SK-N-SH (cell line): Measurements from ENCODE around the gene IMPDH1. TPM values are rescaled to one million over a fixed set of nuclear protein-coding genes. Genes with fewer than 3 reads are reported as not detected.

ENCODE experiments used
- CTCF ChIA-PET: fragments of 300-600, 350-600 bp; formaldehyde crosslinking; extraction: SDS; loops from one replicate; lab custom pipeline; 2021; lab: Yijun Ruan, JAX
- POLR2A ChIA-PET: fragments of 350-600 bp; sonication (Branson Sonifier 250); formaldehyde crosslinking; extraction: SDS; loops from one replicate; lab custom pipeline; 2020; ENCODE audit warnings: antibody characterized with exemption, inconsistent platforms; lab: Yijun Ruan, JAX
- DNase-seq: peaks from one replicate; pipeline ENCODE4 v3.0.0; 2012
- H2AFZ ChIP-seq: fragments of 200-600 bp; sonication (generic); 2 replicates; pipeline ENCODE4 v1.8.1; 2016; ENCODE audit warnings: antibody characterized with exemption, mild to moderate bottlenecking, low read depth
- H3F3A ChIP-seq: fragments of 200-600 bp; sonication (generic); replicated peaks from 2 replicates; pipeline ENCODE3; 2016; ENCODE audit warnings: antibody characterized with exemption, mild to moderate bottlenecking; ENCODE audit not compliant: insufficient read depth
- H3K27ac ChIP-seq, 2 experiments: fragments of 200-500 bp in 1 of 2; fragments of 200-600 bp in 1 of 2; sonication (Bioruptor generic) in 1 of 2; sonication (generic), shearing (Covaris generic) in 1 of 2; 2 replicates each; pipeline versions ENCODE4 v1.5.1 to v1.6.1; 2014 to 2016; ENCODE audit warnings: low read depth in 2 of 2, inconsistent platforms in 1 of 2, low read length in 1 of 2, mild to moderate bottlenecking in 1 of 2, mixed read lengths in 1 of 2
- H3K27me3 ChIP-seq: fragments of 200-600 bp; sonication (generic), shearing (Covaris generic); 2 replicates; pipeline ENCODE4 v1.6.1; 2016; ENCODE audit warnings: mixed run types; ENCODE audit not compliant: insufficient read depth
- H3K36me3 ChIP-seq, 2 experiments: fragments of 200-500 bp in 1 of 2; fragments of 200-600 bp in 1 of 2; sonication (Bioruptor generic) in 1 of 2; sonication (generic) in 1 of 2; replicated peaks in 1 of 2; 2 replicates each; pipeline versions ENCODE3 to v1.5.1; 2014 to 2016; ENCODE audit warnings: low read length in 1 of 2, mild to moderate bottlenecking in 1 of 2; ENCODE audit not compliant: insufficient read depth in 2 of 2, control insufficient read depth in 1 of 2
- H3K4me1 ChIP-seq, 2 experiments: fragments of 200-500 bp in 1 of 2; fragments of 200-600 bp in 1 of 2; sonication (Bioruptor generic) in 1 of 2; sonication (generic), shearing (Covaris generic) in 1 of 2; 2 replicates each; pipeline versions ENCODE4 v1.5.1 to v1.6.1; 2014 to 2016; ENCODE audit warnings: low read depth in 1 of 2, low read length in 1 of 2, mixed run types in 1 of 2; ENCODE audit not compliant: insufficient read depth in 2 of 2, control insufficient read depth in 1 of 2
- H3K4me2 ChIP-seq: fragments of 200-600 bp; sonication (generic), shearing (Covaris generic); 2 replicates; pipeline ENCODE4 v1.6.1; 2017; ENCODE audit warnings: mixed run types
- H3K4me3 ChIP-seq, 2 experiments: fragments of 200-500 bp in 1 of 2; fragments of 200-600 bp in 1 of 2; sonication (Bioruptor generic) in 1 of 2; sonication (generic), shearing (Covaris generic) in 1 of 2; 2 replicates each; pipeline versions ENCODE4 v1.5.1 to v1.8.1; 2014 to 2016; ENCODE audit warnings: low read depth in 2 of 2, inconsistent platforms in 1 of 2, low read length in 1 of 2, mild to moderate bottlenecking in 1 of 2, mixed read lengths in 1 of 2, moderate library complexity in 1 of 2
- H3K79me2 ChIP-seq: fragments of 200-600 bp; sonication (generic); 2 replicates; pipeline ENCODE4 v1.8.1; 2017; ENCODE audit warnings: mild to moderate bottlenecking; ENCODE audit not compliant: insufficient read depth
- H3K9ac ChIP-seq: fragments of 200-600 bp; sonication (generic); 2 replicates; pipeline ENCODE4 v1.6.1; 2017; ENCODE audit warnings: mixed run types
- H3K9me2 ChIP-seq: fragments of 200-600 bp; sonication (generic); 2 replicates; pipeline ENCODE4 v1.6.1; 2017; ENCODE audit warnings: mixed run types
- H3K9me3 ChIP-seq: fragments of 200-600 bp; sonication (generic); 2 replicates; pipeline ENCODE4 v1.6.1; 2017; ENCODE audit warnings: mixed run types, mild to moderate bottlenecking, moderate library complexity
- H4K20me1 ChIP-seq: fragments of 200-600 bp; sonication (generic); 2 replicates; pipeline ENCODE4 v1.6.1; 2017; ENCODE audit warnings: mild to moderate bottlenecking, mixed run types; ENCODE audit not compliant: insufficient read depth
- CHD2 ChIP-seq: fragments of 150-350 bp; IDR thresholded peaks from 2 replicates; pipeline ENCODE4 v1.6.1; 2018; ENCODE audit warnings: low read length; ENCODE audit not compliant: partially characterized antibody
- EP300 ChIP-seq, 2 experiments: IDR thresholded peaks; 2 replicates each; pipeline versions ENCODE4 v1.4.0 to v1.6.1; 2012; ENCODE audit warnings: borderline replicate concordance in 1 of 2, low read depth in 1 of 2, low read length in 1 of 2
- FOSL2 ChIP-seq: IDR thresholded peaks from 2 replicates; pipeline ENCODE4 v1.4.0; 2012; ENCODE audit warnings: low read depth, mild to moderate bottlenecking, moderate library complexity, borderline replicate concordance
- MEF2A ChIP-seq: IDR thresholded peaks from 2 replicates; pipeline ENCODE4 v1.4.0; 2012; ENCODE audit warnings: low read depth, borderline replicate concordance
- MXI1 ChIP-seq: IDR thresholded peaks from 2 replicates; pipeline ENCODE4 v1.6.1; 2012; ENCODE audit warnings: mild to moderate bottlenecking, low read depth, low read length, improper control_type of control experiment
- NRF1 ChIP-seq: IDR thresholded peaks from 2 replicates; pipeline ENCODE4 v1.6.1; 2012; ENCODE audit warnings: low read depth, mild to moderate bottlenecking, low read length
- SMC3 ChIP-seq: IDR thresholded peaks from 2 replicates; pipeline ENCODE4 v1.6.1; 2012; ENCODE audit warnings: low read depth, low read length, improper control_type of control experiment
- TAF1 ChIP-seq: IDR thresholded peaks from 2 replicates; pipeline ENCODE4 v1.6.1; 2012; ENCODE audit warnings: low read depth, mild to moderate bottlenecking, low read length, moderate library complexity, borderline replicate concordance
- TCF12 ChIP-seq: IDR thresholded peaks from 2 replicates; pipeline ENCODE4 v1.4.0; 2012
- TEAD4 ChIP-seq: IDR thresholded peaks from 2 replicates; pipeline ENCODE4 v1.4.0; 2012; ENCODE audit warnings: mild to moderate bottlenecking, borderline replicate concordance; ENCODE audit not compliant: insufficient read depth
- WGBS: methylation state at CpG from one replicate; pipeline ENCODE4 v1.1.6; 2017; ENCODE audit warnings: low lambda C conversion rate; 5-methylcytosine and 5-hydroxymethylcytosine counted together
- polyA plus RNA-seq, 3 experiments: library from polyadenylated mRNA; depleted of rRNA; stranded (reverse); fragments of >200 nt; gene quantifications; 2 replicates each; pipeline ENCODE4 v1.2.3, GENCODE V29; 2012
- TF ChIP-seq, protein P1 (sequence below): fragments of 200-600 bp; sonication (generic); IDR thresholded peaks from 2 replicates; pipeline ENCODE4 v1.6.1; 2017; ENCODE audit warnings: antibody characterized with exemption, mild to moderate bottlenecking, moderate library complexity

The IMPDH1 gene
- polyA plus RNA-seq, 1 of the 3 experiments (the other 2 are of a cell fraction), result 80.4 TPM

DNA sequence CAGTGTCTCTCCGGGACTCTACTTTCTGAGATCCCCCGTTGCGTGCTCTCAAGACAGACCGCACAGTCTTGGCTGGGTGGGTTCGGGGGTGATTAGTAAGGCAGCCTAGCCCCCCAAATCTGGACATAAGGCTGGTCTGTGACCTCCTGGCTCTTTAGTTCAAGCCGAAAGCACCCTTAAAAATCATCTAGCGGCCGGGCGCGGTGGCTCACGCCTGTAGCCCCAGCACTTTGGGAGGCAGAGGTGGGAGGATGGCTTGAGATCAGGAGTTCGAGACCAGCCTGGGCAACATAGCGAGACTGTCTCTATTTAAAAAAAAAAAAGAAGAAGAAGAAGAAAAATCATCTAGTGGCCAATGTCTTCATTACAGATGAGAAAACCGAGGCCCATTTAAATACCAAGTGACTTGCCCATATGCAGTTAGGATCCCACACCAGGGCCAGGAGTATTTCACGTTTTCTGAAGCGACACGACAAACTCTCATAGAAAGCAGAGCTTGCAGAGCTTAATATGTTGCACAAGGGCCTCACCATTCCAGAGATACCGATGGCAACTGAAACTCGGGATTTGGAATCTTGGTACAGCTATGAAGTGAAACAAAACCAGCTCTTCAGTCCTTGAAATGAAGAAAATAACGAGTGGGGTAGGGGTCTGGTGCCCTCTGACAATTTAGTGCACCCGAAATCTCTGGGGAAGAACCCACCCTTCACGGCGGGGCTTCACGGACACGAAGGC is 45.2 kb upstream of the IMPDH1 start:
- Histone ChIP-seq H4K20me1 (peaks cover 13% of the 10 kb centered on the region), H3K9me3 (no peaks in the 10 kb centered on the region), H3K4me3 (peak overlapping the region; percentile 89 to 99), H3F3A (peaks cover 23% of the 10 kb centered on the region), H3K79me2 (peaks cover 43% of the 10 kb centered on the region), H2AFZ (peak overlapping the region; percentile 94), H3K27ac (peak overlapping the region; percentile 81 to 91), H3K36me3 (peaks cover 9 to 11% of the 10 kb centered on the region in 2 experiments), H3K4me2 (peak overlapping the region; percentile 97), H3K9ac (peak overlapping the region; percentile 91), H3K4me1 (peaks cover 25 to 38% of the 10 kb centered on the region in 2 experiments; a peak in 3 of 4 replicates), H3K27me3 (no peaks in the 10 kb centered on the region), H3K9me2 (no peaks in the 10 kb centered on the region)
- ChIA-PET CTCF (interaction anchor here (0.7 to 8.9 kb wide), 17 partner anchors 8 to 428 kb away, joined by 3 to 187 read pairs (median 6); partner anchors contain the start of gene RBM28), POLR2A (interaction anchor here (0.8 to 2.2 kb wide), 13 partner anchors 9 to 107 kb away, joined by 3 to 9 read pairs (median 4); partner anchors contain the start of gene METTL2B)
- no peak for DNase-seq
- TF ChIP-seq, protein P1, sequence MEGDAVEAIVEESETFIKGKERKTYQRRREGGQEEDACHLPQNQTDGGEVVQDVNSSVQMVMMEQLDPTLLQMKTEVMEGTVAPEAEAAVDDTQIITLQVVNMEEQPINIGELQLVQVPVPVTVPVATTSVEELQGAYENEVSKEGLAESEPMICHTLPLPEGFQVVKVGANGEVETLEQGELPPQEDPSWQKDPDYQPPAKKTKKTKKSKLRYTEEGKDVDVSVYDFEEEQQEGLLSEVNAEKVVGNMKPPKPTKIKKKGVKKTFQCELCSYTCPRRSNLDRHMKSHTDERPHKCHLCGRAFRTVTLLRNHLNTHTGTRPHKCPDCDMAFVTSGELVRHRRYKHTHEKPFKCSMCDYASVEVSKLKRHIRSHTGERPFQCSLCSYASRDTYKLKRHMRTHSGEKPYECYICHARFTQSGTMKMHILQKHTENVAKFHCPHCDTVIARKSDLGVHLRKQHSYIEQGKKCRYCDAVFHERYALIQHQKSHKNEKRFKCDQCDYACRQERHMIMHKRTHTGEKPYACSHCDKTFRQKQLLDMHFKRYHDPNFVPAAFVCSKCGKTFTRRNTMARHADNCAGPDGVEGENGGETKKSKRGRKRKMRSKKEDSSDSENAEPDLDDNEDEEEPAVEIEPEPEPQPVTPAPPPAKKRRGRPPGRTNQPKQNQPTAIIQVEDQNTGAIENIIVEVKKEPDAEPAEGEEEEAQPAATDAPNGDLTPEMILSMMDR, result peak; percentile 30
- no peak for TF ChIP-seq FOSL2
- no peak for TF ChIP-seq MXI1
- TF ChIP-seq TCF12, result no peak
- WGBS, result 63% methylated on average over 25 of the region's 25 CpGs

DNA sequence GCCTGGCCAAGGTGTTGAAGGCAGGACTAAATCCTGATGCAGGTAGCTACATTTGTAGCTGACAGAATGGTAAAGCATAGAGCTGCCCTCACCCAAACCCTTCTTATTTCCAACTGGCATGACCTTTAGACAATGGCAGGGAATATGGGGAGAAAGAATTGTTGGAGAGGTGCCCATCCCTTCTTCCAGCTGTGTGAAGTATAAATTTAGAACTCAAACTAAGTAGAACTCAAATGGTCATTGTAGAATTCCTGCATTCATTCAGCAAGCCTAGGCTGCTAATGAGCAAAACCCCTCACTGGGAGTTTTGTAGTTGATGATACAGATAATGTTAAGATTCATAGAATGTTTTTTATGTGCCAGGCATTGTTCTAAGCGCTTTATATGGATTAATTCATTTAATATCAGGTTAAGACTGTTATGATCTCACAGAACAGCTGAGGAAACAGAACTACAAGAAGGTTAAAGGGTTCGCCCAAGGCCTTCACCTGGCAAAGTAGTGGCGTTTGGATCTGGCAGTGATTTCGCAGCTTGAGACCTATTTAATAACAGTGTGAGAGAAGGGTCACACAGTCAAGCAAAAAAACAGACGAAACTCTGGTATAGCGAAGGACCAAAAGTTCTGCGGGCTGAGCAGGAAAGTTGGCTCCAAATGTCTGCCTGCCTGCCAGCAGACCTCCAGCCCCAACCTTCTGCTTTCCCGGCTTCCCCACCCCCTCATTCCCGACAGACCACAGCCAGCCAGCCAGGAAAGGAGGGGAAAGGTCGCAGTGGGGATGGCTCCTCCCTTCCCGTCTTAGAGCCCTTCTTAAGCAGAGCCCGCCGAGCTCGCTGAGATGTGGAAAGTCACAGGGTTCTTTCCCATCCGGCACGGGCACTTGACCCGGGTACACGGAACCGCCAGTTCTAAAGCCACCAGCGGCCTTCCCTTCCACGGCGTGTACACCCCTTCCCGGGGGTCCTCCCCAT is 44.3 kb upstream of the IMPDH1 start:
- POLR2A ChIA-PET, result interaction anchor here (1.0 to 2.2 kb wide), 4 partner anchors 10 to 94 kb away, joined by 3 to 9 read pairs (median 5); no protein-coding TSS in a partner anchor

More for the DNA sequence above, 44.3 kb upstream of the IMPDH1 start:
- Histone ChIP-seq H3K9me2 (no peaks in the 10 kb centered on the region), H3K27me3 (no peaks in the 10 kb centered on the region), H3K4me1 (peaks cover 25 to 33% of the 10 kb centered on the region in 2 experiments; a peak in 3 of 4 replicates), H2AFZ (peak overlapping the region; percentile 53; the same call in 1 of the 2 replicates), H4K20me1 (peaks cover 8% of the 10 kb centered on the region; the same call in 1 of the 2 replicates), H3K9ac (no peak overlapping the region), H3K27ac (peak overlapping the region in 1 of 2 experiments; percentile 91; a peak in 2 of 4 replicates), H3F3A (peaks cover 18% of the 10 kb centered on the region), H3K4me3 (no peak overlapping the region), H3K36me3 (peaks cover 9 to 11% of the 10 kb centered on the region in 2 experiments), H3K79me2 (peaks cover 34% of the 10 kb centered on the region), H3K4me2 (no peak overlapping the region), H3K9me3 (no peaks in the 10 kb centered on the region)
- WGBS, result 74% methylated on average over 23 of the region's 23 CpGs
- TF ChIP-seq TAF1, result no peak
- TF ChIP-seq CHD2, result peak; percentile 83
- peak in 1 of 2 experiments; percentile 66; a peak in 1 of 4 replicates for TF ChIP-seq EP300 (IDR thresholded peaks at IDR 0.05; ENCODE audit: borderline replicate concordance in 1 of 2, low read depth in 1 of 2, low read length in 1 of 2)
- no peak; the same call in 1 of the 2 replicates for TF ChIP-seq NRF1
- no peak for TF ChIP-seq MEF2A
- TF ChIP-seq TEAD4, result no peak
- peak; percentile 3; the same call in 1 of the 2 replicates for TF ChIP-seq SMC3
- CTCF ChIA-PET, result interaction anchor here (0.7 to 8.9 kb wide), 13 partner anchors 9 to 710 kb away, joined by 3 to 187 read pairs (median 6); partner anchors contain the start of genes METTL2B and RBM28
- DNase-seq, result peak; percentile 75
